Measurements from ENCODE around the gene RNASEH2B.

RNASEH2B gene, protein sequence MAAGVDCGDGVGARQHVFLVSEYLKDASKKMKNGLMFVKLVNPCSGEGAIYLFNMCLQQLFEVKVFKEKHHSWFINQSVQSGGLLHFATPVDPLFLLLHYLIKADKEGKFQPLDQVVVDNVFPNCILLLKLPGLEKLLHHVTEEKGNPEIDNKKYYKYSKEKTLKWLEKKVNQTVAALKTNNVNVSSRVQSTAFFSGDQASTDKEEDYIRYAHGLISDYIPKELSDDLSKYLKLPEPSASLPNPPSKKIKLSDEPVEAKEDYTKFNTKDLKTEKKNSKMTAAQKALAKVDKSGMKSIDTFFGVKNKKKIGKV

DNA sequence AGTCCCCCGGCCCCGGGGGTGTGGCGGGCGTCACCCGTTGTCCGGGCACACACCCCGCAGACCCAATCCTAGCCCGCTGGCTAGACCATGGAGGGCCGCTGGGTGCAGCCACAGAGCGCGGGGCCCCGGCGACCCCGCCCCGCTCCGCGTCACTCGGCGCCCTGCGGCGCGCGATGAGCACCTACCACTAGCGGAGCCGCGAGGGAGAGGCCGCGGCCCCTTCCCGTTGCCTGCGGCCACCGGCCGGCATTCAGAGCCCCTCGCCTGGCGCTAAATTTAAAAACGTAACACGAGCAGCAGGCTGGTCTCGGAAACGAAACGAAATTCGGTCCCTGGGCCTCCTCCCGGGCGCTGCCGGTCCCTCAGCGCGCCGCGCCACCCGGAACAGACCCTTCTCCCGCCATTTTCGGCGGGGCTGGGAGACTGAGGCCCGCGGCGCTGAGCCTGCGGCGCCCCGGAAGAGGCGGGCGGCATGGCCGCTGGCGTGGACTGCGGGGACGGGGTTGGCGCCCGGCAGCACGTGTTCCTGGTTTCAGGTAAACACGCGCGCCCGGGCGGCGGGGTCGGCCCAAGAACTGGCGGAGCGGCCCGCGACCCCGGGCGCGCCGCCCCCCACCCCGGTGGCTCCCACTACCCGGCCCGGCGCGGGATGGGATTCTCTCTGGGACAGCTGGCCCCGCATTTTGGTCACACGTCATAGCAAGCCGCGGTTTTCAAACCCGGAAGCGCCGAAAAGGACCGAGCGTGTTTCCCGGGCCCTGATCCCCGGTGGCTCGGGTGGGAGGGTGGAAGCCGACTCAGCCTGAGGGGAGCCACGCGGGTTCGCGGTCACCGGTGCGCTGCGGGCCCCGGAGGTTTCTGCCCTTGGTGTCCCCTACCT lies at the start of gene RNASEH2B:
Gene RNASEH2B (plus strand): TSS at position 187 of the 880 bp plus-strand sequence. CDS start 286 bp downstream, at position 473.
- DNase-seq (ENCODE audit: low read depth) = peak; percentile 52

GRCh38 chr13:50864492-50864891 lies 45.1 kb upstream of the RNASEH2B start:
- DNase-seq (ENCODE audit: low read depth) = no peak

DNA sequence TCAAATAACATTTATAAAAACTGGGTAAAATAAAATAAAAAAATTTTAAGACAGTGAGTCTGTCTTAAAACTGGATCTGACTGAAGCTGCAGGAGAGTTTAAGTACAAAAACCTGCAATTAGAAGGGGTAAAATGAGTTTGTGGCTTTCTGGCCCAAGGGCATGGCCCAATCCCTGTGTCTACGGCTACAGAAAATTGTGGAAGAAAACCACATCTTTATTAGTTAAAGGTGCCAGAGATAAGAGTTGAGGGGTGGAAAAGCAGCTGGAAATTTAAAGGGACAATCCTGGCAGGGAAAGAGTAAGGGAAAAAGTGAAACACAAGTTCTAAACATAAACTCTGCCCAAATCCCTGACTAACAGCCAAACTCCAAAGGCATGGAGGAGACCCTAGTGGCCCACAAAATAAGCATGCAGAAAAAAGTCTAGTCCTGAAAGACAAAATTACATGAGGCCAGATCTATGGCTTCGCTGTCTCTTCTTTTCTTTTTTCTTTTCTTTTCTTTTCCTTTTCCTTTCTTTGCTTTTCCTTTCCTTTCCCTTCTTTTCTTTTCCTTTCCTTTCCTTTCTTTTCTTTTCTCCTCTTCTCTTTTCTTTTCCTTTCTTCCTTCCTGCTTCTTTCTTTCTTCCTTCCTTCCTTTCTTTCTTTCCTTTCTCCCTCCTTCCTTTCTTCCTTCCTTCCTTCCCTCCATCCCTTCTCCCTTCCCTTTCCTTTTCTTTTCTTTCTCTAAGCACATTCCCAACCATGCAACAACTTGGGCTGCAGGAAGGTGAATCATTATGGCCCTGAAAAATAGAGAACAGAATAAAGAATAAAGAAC lies 42.6 kb upstream of the RNASEH2B start:
- DNase-seq (ENCODE audit: low read depth) = no peak

DNA sequence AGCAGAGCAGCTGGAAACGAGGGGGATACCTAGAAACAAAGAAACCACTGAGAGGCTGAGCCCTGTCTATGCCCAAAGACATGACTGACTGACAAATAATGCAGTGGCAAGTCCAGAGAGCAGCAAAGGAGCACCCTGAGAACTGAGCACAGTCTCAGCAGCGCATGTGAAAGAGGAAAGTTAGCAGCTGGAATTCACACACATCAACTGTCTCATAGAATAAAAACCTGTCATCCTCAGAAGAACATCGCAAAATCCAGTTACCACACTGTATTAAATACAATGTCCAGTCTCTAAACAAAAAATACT lies 42.0 kb upstream of the RNASEH2B start:
- no peak for DNase-seq (ENCODE audit: low read depth)

DNA sequence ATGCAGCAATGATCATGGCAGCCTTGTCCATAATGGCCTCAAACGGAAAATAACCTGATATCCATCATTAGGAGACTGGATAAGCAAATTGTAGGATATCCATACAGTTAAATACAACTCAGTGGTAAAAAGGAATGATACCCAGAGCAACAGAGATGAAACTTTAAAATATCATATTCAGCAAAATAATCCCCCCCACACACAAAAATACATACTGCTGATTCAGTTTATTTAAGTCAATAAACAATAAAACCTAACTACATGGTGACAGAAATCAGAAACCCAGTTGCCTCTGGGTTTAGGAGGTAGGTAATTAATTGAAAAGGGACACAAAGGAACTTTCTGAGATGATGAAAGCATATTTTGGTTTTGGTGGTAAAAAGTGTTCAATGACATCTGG lies 38.2 kb upstream of the RNASEH2B start:
- no peak for DNase-seq (ENCODE audit: low read depth)

GRCh38 chr13:50873467-50873866 lies 36.1 kb upstream of the RNASEH2B start:
- no peak for DNase-seq (ENCODE audit: low read depth)

GRCh38 chr13:50873991-50874390 lies 35.6 kb upstream of the RNASEH2B start:
- no peak for DNase-seq (ENCODE audit: low read depth)

- no peak for DNase-seq (ENCODE audit: low read depth)
Observed at GRCh38 chr13:50882816-50883435, 26.7 kb upstream of the RNASEH2B start.

DNA sequence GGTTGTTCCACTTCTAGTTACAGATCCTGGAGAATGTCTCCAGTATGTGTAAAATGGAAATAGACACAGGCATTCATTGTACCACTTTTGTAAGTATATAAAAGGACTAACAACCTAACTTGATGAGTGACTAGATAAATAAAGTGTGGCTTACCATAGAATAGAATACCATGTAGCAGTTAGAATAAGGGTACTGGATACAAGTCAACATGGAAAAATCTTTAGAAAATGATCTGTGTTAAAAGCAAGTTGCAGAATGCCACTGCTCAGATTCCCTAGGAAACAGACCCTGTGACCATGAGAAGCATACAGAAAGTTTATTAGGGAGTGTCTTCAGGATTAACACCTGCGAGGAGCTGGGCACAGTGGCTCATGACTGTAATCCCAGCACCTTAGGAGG lies 25.9 kb upstream of the RNASEH2B start:
- DNase-seq (ENCODE audit: low read depth) = no peak

DNA sequence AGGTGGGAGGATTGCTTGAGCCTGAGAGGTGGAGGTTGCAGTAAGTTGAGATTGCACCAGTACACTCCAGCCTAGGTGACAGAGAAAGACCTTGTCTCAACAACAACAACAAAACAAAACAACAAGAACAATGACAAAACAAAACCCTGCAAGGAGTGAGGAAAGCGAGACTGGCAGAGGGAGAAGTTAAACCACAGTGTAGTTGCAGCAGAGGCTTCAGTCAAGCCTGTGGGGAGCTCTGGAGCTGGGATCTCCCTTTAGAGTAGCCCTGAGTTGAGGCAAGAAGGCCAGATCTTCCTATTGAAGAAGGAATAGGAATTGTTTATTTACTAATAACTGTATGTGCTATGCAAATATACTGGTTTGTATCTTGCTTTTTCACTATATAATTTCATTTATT lies 25.3 kb upstream of the RNASEH2B start:
- no peak for DNase-seq (ENCODE audit: low read depth)

DNA sequence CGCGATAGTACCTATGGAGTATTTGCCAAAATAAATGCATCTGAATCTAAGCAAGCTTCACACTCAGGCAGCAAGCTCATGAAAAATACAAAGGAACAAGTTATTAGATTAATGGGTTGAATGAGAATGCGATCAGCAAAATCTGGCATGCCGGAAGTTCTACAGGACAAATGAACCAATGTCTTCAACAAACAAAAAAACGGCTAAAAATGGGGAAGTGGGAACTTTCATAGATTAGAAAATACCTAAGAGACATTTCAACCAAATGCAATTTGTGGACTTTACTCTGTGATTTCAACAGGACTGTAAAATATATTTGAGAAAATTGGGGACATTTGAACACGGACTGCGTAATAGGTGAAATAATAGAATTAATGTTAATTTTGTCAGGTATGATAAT lies 22.4 kb upstream of the RNASEH2B start:
- DNase-seq (ENCODE audit: low read depth) = no peak

DNA sequence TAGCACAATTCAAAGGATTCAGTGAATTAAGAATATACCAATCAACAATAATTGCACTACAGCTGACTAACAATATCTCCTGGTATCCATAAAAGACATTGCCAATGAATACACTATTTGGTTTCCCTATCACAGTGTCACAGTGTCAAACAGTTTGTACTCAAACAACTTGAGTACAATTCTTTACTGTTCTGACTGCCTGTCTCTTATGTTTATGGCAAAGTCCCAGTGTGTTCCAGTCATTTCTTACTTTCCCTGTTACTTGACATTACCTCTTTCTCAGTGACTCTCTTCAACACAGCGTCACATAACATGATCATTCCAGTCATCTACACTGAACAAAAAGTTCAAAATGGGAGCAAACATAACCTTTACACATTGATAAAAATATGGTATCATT lies 21.2 kb upstream of the RNASEH2B start:
- DNase-seq (ENCODE audit: low read depth) = no peak

DNA sequence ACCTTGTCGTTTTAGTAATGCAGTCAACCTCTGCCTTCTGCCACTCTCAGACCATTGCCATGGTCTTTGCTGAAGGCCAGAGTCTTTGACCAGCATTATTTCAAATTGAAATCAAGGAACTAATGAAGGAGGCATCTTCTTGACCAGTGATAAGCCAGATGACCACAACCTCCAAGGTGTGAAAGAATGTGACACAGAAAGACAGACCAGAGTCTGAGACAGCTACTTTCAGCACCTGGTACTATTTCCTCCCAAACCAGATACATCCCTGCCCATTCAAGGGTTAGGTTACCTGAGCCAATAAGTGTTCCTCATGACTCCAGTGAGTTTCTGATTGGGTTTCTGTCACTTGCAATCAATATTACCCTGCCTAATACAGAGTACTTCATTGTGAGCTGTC lies 20.3 kb upstream of the RNASEH2B start:
- DNase-seq (ENCODE audit: low read depth) = no peak

DNA sequence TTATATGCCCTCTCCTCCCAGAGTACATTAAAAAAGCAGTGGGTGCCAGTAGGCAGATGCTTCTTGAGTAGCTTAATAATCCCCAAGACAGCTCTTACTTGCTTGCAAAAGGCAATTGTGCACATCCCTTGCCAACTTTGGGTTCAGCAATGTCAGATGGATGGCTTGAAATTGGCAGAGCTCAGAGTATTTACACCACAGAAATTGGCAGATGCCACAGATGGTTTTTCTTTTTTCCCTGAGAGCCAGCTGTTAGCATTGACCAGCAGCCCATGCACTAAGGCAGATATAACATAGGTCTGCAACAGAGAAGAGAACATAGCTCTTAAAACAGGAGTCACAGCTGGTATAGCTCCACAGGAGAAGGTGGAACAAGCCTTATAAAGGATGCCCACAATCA lies 18.4 kb upstream of the RNASEH2B start:
- DNase-seq (ENCODE audit: low read depth) = no peak

DNA sequence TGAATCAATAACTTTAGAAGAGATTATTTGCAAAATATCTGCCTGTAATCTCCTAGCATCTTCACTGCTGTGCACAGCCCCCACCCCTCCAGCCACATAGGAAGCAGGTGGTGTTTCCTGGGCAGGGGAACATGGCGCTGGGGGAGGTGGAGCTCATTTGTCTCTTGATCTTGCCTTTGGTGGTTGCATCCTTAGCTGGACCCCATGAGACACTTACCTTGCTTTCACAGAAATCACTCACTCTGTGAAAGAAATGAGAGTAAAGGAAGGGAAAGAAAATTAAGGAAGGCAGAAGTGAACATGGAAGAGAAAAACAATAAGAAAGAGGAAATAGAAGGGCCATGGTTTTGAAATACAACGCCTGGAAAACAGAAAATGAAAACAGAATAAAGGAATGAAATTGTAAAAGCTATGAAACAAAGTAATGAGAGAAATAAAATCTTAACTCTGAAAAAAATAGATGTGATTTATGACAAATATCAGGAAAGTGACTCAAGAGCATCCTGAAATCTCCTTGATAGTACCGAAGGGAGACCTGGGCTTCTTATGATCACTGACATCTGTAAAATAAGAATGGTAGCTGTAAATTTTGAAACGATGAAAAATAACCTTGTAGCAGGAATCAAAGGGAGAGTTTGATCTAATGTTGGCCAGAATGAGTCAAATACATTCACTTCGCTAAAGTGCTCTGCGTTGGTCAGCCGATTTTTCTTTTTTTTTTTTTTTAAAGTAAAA lies 17.2 kb upstream of the RNASEH2B start:
- no peak for DNase-seq (ENCODE audit: low read depth)

- peak; percentile 10 for DNase-seq (ENCODE audit: low read depth)
Observed at GRCh38 chr13:50893211-50893852, 16.3 kb upstream of the RNASEH2B start.

- DNase-seq (ENCODE audit: low read depth) = no peak
Observed at GRCh38 chr13:50894012-50894411, 15.6 kb upstream of the RNASEH2B start.

GRCh38 chr13:50894504-50894903 lies 15.1 kb upstream of the RNASEH2B start:
- DNase-seq (ENCODE audit: low read depth) = no peak

- no peak for DNase-seq (ENCODE audit: low read depth)
Observed at GRCh38 chr13:50898338-50898737, 11.3 kb upstream of the RNASEH2B start.

DNA sequence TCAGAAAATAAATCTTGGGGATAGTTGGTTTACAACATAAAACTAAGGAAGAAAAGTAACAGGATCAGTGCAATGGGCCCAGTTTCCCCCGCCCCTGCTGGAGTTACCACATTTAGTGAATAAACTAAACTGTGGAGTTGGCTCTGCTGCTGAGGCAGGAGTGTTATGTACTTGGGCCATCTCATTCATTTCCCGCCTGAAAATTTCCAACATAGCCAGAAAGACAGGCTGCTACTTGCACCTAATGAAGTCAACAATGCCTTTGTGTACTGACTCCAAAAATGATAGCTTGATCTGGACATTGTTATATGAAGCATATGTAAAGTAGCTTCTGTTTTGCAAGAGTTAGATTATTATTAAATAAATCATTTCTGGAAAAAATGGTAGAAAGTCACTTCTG lies 7.9 kb upstream of the RNASEH2B start:
- no peak for DNase-seq (ENCODE audit: low read depth)

DNA sequence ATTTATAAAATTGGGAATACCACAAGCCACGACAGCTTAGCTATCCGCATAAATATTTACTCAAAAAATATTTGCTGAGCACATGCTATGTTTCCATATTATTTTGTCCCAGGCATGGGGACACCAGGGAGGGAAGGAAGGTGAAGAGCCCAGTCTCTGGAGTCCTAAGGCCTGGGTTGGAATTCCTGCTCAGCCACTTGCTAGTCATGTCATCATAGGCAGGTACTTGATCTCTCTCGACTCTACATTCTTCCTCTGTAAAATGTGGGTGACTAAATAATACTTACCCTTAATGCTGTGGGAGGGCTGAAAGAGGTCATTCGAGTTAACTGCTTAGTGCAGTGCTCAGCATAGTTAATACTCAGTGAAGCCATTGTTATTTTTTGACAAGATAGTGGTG lies 4.3 kb upstream of the RNASEH2B start:
- DNase-seq (ENCODE audit: low read depth) = no peak

Measured in fibroblast of gingiva (primary cell).